H1 (cell line): Measurements from ENCODE around the gene SLITRK3. TPM values are rescaled to one million over a fixed set of nuclear protein-coding genes. Genes with fewer than 3 reads are reported as not detected.

Experiments used
- CTCF ChIA-PET: fragments of 300-600 bp; sonication (Branson Sonifier 250); formaldehyde crosslinking; loops from one replicate; lab custom pipeline; 2021; ENCODE audit not compliant: partially characterized antibody; lab: Charles Lee
- POLR2A ChIA-PET: fragments of 300-600 bp; sonication (Branson Sonifier 250); formaldehyde crosslinking; loops from one replicate; lab custom pipeline; 2021; ENCODE audit warnings: inconsistent platforms; ENCODE audit not compliant: partially characterized antibody; lab: Charles Lee
- DNase-seq, 2 experiments: peaks; one replicate each; pipeline versions ENCODE4 v3.0.0 to v3.0.0-alpha.2; 2010 to 2022; ENCODE audit warnings: low spot score in 2 of 2, low read depth in 1 of 2, mixed read lengths in 1 of 2
- FAIRE-seq: peaks from 2 replicates; lab custom pipeline; 2011; peaks lifted over from hg19 to GRCh38; lab: Jason Lieb, UNC
- H2AFZ ChIP-seq: 2 replicates; pipeline ENCODE4 v1.8.1; 2012; ENCODE audit warnings: low read length, inconsistent platforms
- H2AK5ac ChIP-seq: 2 replicates; pipeline ENCODE4 v1.6.1; 2013; ENCODE audit warnings: low read depth, low read length
- H2BK120ac ChIP-seq: replicated peaks from 2 replicates; pipeline ENCODE3; 2013; ENCODE audit warnings: low read depth, low read length, inconsistent platforms
- H2BK12ac ChIP-seq: 2 replicates; pipeline ENCODE4 v1.6.1; 2013; ENCODE audit warnings: low read depth, low read length
- H2BK15ac ChIP-seq: 2 replicates; pipeline ENCODE4 v1.6.1; 2013; ENCODE audit warnings: low read length
- H2BK20ac ChIP-seq: 2 replicates; pipeline ENCODE4 v1.6.1; 2013; ENCODE audit warnings: low read length
- H2BK5ac ChIP-seq: 2 replicates; pipeline ENCODE4 v1.6.1; 2013; ENCODE audit warnings: low read depth, low read length
- H3K14ac ChIP-seq: 2 replicates; pipeline ENCODE4 v1.6.1; 2013; ENCODE audit warnings: inconsistent platforms; ENCODE audit not compliant: insufficient read length
- H3K18ac ChIP-seq: 2 replicates; pipeline ENCODE4 v1.6.1; 2013; ENCODE audit warnings: low read length; ENCODE audit errors: extremely low read depth
- H3K23ac ChIP-seq: 2 replicates; pipeline ENCODE4 v1.6.1; 2013; ENCODE audit warnings: inconsistent platforms; ENCODE audit not compliant: insufficient read length
- H3K23me2 ChIP-seq: 2 replicates; pipeline ENCODE4 v1.6.1; 2013; ENCODE audit warnings: low read depth, low read length
- H3K27ac ChIP-seq: 2 replicates; pipeline ENCODE4 v1.6.1; 2011; ENCODE audit warnings: low read depth, low read length, inconsistent platforms
- H3K27me3 ChIP-seq, 4 experiments: replicated peaks in 1 of 4; 1 replicate in 1 of 4; 2 replicates in 3 of 4; pipeline versions ENCODE4 v1.6.1 to v1.8.1; 2011 to 2013; ENCODE audit warnings: low read length in 3 of 4, mild to moderate bottlenecking in 3 of 4, inconsistent platforms in 2 of 4, mixed read lengths in 2 of 4, moderate library complexity in 1 of 4; ENCODE audit not compliant: control insufficient read depth in 3 of 4, insufficient read depth in 3 of 4; ENCODE audit errors: extremely low read depth in 1 of 4
- H3K36me3 ChIP-seq, 4 experiments: 2 replicates each; pipeline versions ENCODE4 v1.6.1 to v1.8.1; 2011 to 2013; ENCODE audit warnings: mild to moderate bottlenecking in 4 of 4, low read length in 3 of 4, moderate library complexity in 2 of 4, control low read depth in 1 of 4, inconsistent platforms in 1 of 4; ENCODE audit not compliant: insufficient read depth in 4 of 4, control insufficient read depth in 2 of 4
- H3K4ac ChIP-seq: replicated peaks from 2 replicates; pipeline ENCODE3; 2013; ENCODE audit warnings: low read length, low read depth, mixed read lengths, inconsistent platforms; ENCODE audit not compliant: insufficient read length
- H3K4me1 ChIP-seq, 4 experiments: replicated peaks in 1 of 4; 1 replicate in 1 of 4; 2 replicates in 3 of 4; pipeline versions ENCODE4 v1.6.1 to v1.8.1; 2011 to 2013; ENCODE audit warnings: low read length in 3 of 4, inconsistent platforms in 2 of 4, mixed read lengths in 1 of 4; ENCODE audit not compliant: insufficient read depth in 4 of 4, control insufficient read depth in 3 of 4
- H3K4me2 ChIP-seq, 2 experiments: 2 replicates each; pipeline versions ENCODE4 v1.6.1 to v1.8.1; 2011 to 2013; ENCODE audit warnings: low read depth in 2 of 2, low read length in 2 of 2, control low read depth in 1 of 2, inconsistent platforms in 1 of 2, mild to moderate bottlenecking in 1 of 2; ENCODE audit not compliant: insufficient read depth in 1 of 2
- H3K4me3 ChIP-seq, 4 experiments: fragments of 200-600, 300-600 bp in 1 of 4; sonication (generic), shearing (Covaris generic), sonication (Bioruptor Twin) in 1 of 4; 2 replicates each; pipeline versions ENCODE4 v1.5.1 to v1.8.1; 2011 to 2016; ENCODE audit warnings: low read length in 4 of 4, low read depth in 3 of 4, control low read depth in 2 of 4, inconsistent platforms in 2 of 4, mild to moderate bottlenecking in 2 of 4, mixed read lengths in 1 of 4, moderate library complexity in 1 of 4; ENCODE audit not compliant: insufficient read depth in 2 of 4; ENCODE audit errors: extremely low read depth in 1 of 4
- H3K56ac ChIP-seq: replicated peaks from 2 replicates; pipeline ENCODE3; 2013; ENCODE audit warnings: low read depth, mild to moderate bottlenecking, mixed read lengths, low read length, inconsistent platforms; ENCODE audit not compliant: insufficient read length
- H3K79me1 ChIP-seq: 2 replicates; pipeline ENCODE4 v1.6.1; 2013; ENCODE audit warnings: low read depth, low read length, control low read depth
- H3K79me2 ChIP-seq, 2 experiments: 2 replicates each; pipeline versions ENCODE4 v1.6.1 to v1.8.1; 2012 to 2013; ENCODE audit warnings: low read length in 2 of 2, mild to moderate bottlenecking in 2 of 2, inconsistent platforms in 1 of 2; ENCODE audit not compliant: insufficient read depth in 2 of 2, control insufficient read depth in 1 of 2
- H3K9ac ChIP-seq, 4 experiments: replicated peaks in 1 of 4; 1 replicate in 1 of 4; 2 replicates in 3 of 4; pipeline versions ENCODE4 v1.6.1 to v1.8.1; 2011 to 2013; ENCODE audit warnings: low read depth in 3 of 4, low read length in 3 of 4, control low read depth in 2 of 4, mild to moderate bottlenecking in 2 of 4, moderate library complexity in 2 of 4, inconsistent platforms in 1 of 4; ENCODE audit errors: extremely low read depth in 1 of 4
- H3K9me3 ChIP-seq, 2 experiments: 2 replicates each; pipeline versions ENCODE4 v1.6.1 to v1.8.1; 2012 to 2013; ENCODE audit warnings: mild to moderate bottlenecking in 2 of 2, moderate library complexity in 2 of 2, control low read depth in 1 of 2, inconsistent platforms in 1 of 2, low read depth in 1 of 2, low read length in 1 of 2, mixed read lengths in 1 of 2; ENCODE audit not compliant: insufficient read depth in 2 of 2
- H4K20me1 ChIP-seq, 2 experiments: replicated peaks in 1 of 2; 2 replicates each; pipeline versions ENCODE3 to v1.8.1; 2011 to 2013; ENCODE audit warnings: inconsistent platforms in 2 of 2, low read length in 2 of 2, mild to moderate bottlenecking in 1 of 2; ENCODE audit not compliant: insufficient read depth in 2 of 2, control insufficient read depth in 1 of 2
- H4K5ac ChIP-seq: 2 replicates; pipeline ENCODE4 v1.6.1; 2013; ENCODE audit warnings: low read length, low read depth, mixed read lengths, inconsistent platforms; ENCODE audit not compliant: insufficient read length
- H4K8ac ChIP-seq: 2 replicates; pipeline ENCODE4 v1.8.0; 2013; ENCODE audit warnings: mild to moderate bottlenecking, moderate library complexity, low read length, inconsistent platforms; ENCODE audit not compliant: insufficient read depth; ENCODE audit errors: extremely low read depth
- H4K91ac ChIP-seq: replicated peaks from 2 replicates; pipeline ENCODE3; 2013; ENCODE audit warnings: low read length, mixed read lengths, inconsistent platforms; ENCODE audit not compliant: insufficient read length
- ASH2L ChIP-seq: fragments of 200-600, 300-600 bp; sonication (generic); IDR thresholded peaks from one replicate; pipeline ENCODE4 v1.7.1; 2017; ENCODE audit warnings: low read length
- ATF2 ChIP-seq: IDR thresholded peaks from 2 replicates; pipeline ENCODE4 v1.6.1; 2012; ENCODE audit warnings: low read length, inconsistent platforms
- CBX5 ChIP-seq: fragments of 300-800, 300-1000 bp; sonication (generic); IDR thresholded peaks from 2 replicates; pipeline ENCODE4 v1.7.1; 2016; ENCODE audit warnings: antibody characterized with exemption, low read length, low read depth
- CTBP2 ChIP-seq: IDR thresholded peaks from 2 replicates; pipeline ENCODE4 v1.7.0; 2011; ENCODE audit warnings: borderline replicate concordance, mild to moderate bottlenecking, moderate library complexity, mixed read lengths, low read length; ENCODE audit not compliant: insufficient read depth, insufficient read length
- EGR1 ChIP-seq: IDR thresholded peaks from 2 replicates; pipeline ENCODE4 v1.6.1; 2011; ENCODE audit warnings: low read depth, low read length, borderline replicate concordance
- KDM1A ChIP-seq: fragments of 200-600, 300-600 bp; sonication (generic); IDR thresholded peaks from 2 replicates; pipeline ENCODE4 v1.7.1; 2016; ENCODE audit warnings: mild to moderate bottlenecking, low read length, borderline replicate concordance
- NRF1 ChIP-seq: IDR thresholded peaks from 2 replicates; pipeline ENCODE4 v1.6.1; 2011; ENCODE audit warnings: mild to moderate bottlenecking, low read depth, low read length, improper control_type of control experiment
- TCF12 ChIP-seq: IDR thresholded peaks from 2 replicates; pipeline ENCODE4 v1.6.1; 2011; ENCODE audit warnings: low read depth, mild to moderate bottlenecking, low read length
- WGBS, 2 experiments: shearing (Covaris generic) in 1 of 2; methylation state at CpG; one replicate each; pipeline versions ENCODE4 v1.1.6 to v1.1.7; 2013 to 2015; ENCODE audit warnings: low lambda C conversion rate in 2 of 2, mixed read lengths in 2 of 2, inconsistent platforms in 1 of 2, low coverage in 1 of 2, missing lambda C conversion rate in 1 of 2; ENCODE audit not compliant: insufficient replicate concordance in 2 of 2, insufficient coverage in 1 of 2, insufficient read length in 1 of 2; ENCODE audit errors: extremely low coverage in 1 of 2, missing lambda C conversion rate in 1 of 2; 5-methylcytosine and 5-hydroxymethylcytosine counted together
- polyA plus RNA-seq, 7 experiments: library from polyadenylated mRNA; depleted of rRNA in 3 of 7; stranded (reverse) in 5 of 7; unstranded in 2 of 7; fragments of >200 nt in 5 of 7; fragments of 200-250 nt in 2 of 7; gene quantifications; 1 replicate in 5 of 7; 2 replicates in 1 of 7; 4 replicates in 1 of 7; pipeline versions ENCODE4 v1.2.1 to v1.2.3, GENCODE V29; 2011 to 2013; ENCODE audit warnings: missing spikeins in 2 of 7, mixed read lengths in 2 of 7
- total RNA-seq: library from RNA; stranded (reverse); fragmentation: NEBNext Ultra II Directional; extraction: Animal tissue kit (Norgen Biotek cat#: 25700); gene quantifications from 2 replicates; pipeline ENCODE4 v1.2.1, GENCODE V29; 2021

Gene SLITRK3
- total and polyA plus RNA-seq, 2 of the 8 experiments (the other 6 are each of a cell fraction or from before 2014, with no cell fraction given) = 0.71 to 3.4 TPM

GRCh38 chr3:165204445-165204844 lies 8.3 kb upstream of the SLITRK3 start:
- H2AK5ac ChIP-seq = no peak overlapping the region
- CTCF ChIA-PET = no interaction called here
- no peaks in the 10 kb centered on the region for H3K4me1 ChIP-seq
- H3K9ac ChIP-seq = no peak overlapping the region
- H3K27me3 ChIP-seq = peaks cover 0 to 5% (median 0%) of the 10 kb centered on the region in 4 experiments; a peak in 1 of 7 replicates
- FAIRE-seq (no peak), DNase-seq (no peak)
- no peak overlapping the region for H4K5ac ChIP-seq
- H2BK15ac ChIP-seq = no peak overlapping the region
- H4K8ac ChIP-seq = no peak overlapping the region
- H3K79me2 ChIP-seq = no peaks in the 10 kb centered on the region
- no peak overlapping the region for H2AFZ ChIP-seq
- H4K20me1 ChIP-seq = no peaks in the 10 kb centered on the region
- H3K4me3 ChIP-seq = no peak overlapping the region
- POLR2A ChIA-PET = no interaction called here
- WGBS, 2 experiments = 100% methylated on average over 1 of the region's 1 CpG; no CpG with 5 or more reads in 1 of the 2 experiments
- H2BK20ac ChIP-seq = no peak overlapping the region
- no peaks in the 10 kb centered on the region for H3K23me2 ChIP-seq
- TF ChIP-seq EGR1 (no peak), ASH2L (no peak), TCF12 (no peak), ATF2 (no peak), CBX5 (no peak), CTBP2 (no peak), NRF1 (no peak), KDM1A (0 out of 2 replicates have a peak, but pooled peaks have one; percentile 12)
- no peak overlapping the region for H3K4me2 ChIP-seq
- H2BK12ac ChIP-seq = no peak overlapping the region
- H3K79me1 ChIP-seq = no peaks in the 10 kb centered on the region
- H3K56ac ChIP-seq = no peak overlapping the region
- H3K4ac ChIP-seq = no peak overlapping the region
- no peak overlapping the region for H3K18ac ChIP-seq
- no peaks in the 10 kb centered on the region for H3K36me3 ChIP-seq
- H3K9me3 ChIP-seq = no peaks in the 10 kb centered on the region
- H2BK5ac ChIP-seq = no peak overlapping the region
- no peak overlapping the region for H4K91ac ChIP-seq
- no peak overlapping the region for H3K14ac ChIP-seq
- H2BK120ac ChIP-seq = no peak overlapping the region
- no peak overlapping the region for H3K27ac ChIP-seq
- H3K23ac ChIP-seq = no peak overlapping the region
